ENCODE measurements around the gene EIF2B5.

DNA sequence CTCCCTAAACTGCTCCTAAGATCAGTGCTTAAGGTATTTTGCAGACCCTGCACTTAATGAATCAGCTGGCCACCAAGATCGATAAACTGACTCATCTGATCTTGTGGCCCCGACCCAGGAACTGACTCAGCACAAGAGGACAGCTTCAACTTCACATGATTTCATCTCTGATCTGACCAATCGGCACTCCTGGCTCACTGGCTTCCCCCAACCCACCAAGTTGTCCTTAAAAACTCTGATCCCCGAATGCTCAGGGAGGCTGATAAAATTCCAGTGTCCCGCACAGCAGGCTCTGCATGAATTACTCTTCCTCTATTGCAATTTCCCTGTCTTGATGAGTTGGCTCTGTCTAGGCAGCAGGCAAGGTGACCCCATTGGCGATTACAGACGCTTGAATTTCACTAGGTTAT is 24.8 kb upstream of the EIF2B5 start:
- TF ChIP-seq, protein P1, sequence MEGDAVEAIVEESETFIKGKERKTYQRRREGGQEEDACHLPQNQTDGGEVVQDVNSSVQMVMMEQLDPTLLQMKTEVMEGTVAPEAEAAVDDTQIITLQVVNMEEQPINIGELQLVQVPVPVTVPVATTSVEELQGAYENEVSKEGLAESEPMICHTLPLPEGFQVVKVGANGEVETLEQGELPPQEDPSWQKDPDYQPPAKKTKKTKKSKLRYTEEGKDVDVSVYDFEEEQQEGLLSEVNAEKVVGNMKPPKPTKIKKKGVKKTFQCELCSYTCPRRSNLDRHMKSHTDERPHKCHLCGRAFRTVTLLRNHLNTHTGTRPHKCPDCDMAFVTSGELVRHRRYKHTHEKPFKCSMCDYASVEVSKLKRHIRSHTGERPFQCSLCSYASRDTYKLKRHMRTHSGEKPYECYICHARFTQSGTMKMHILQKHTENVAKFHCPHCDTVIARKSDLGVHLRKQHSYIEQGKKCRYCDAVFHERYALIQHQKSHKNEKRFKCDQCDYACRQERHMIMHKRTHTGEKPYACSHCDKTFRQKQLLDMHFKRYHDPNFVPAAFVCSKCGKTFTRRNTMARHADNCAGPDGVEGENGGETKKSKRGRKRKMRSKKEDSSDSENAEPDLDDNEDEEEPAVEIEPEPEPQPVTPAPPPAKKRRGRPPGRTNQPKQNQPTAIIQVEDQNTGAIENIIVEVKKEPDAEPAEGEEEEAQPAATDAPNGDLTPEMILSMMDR (IDR thresholded peaks at IDR 0.05; ENCODE audit: poor library complexity), result no peak
- TF ChIP-seq EZH2phosphoT487 (IDR thresholded peaks at IDR 0.05; ENCODE audit: low read depth, severe bottlenecking, unreplicated experiment), result no peak
- no peak for TF ChIP-seq EZH2 (IDR thresholded peaks at IDR 0.05; ENCODE audit: borderline replicate concordance)

All from hepatocyte (in vitro differentiated cells).